NB4 (cell line): ENCODE data around the gene RAD51B.

Experiments used
- DNase-seq: peaks from one replicate; pipeline ENCODE4 v3.0.0; 2010; ENCODE audit warnings: low read depth
- H3K4me3 ChIP-seq: one replicate; pipeline ENCODE4 v1.5.1; 2011; ENCODE audit warnings: mild to moderate bottlenecking, low read depth, low read length, moderate library complexity
- CTCF ChIP-seq: IDR thresholded peaks from one replicate; pipeline ENCODE4 v1.5.1; 2012; ENCODE audit warnings: low read depth, low read length
- MAX ChIP-seq: IDR thresholded peaks from 2 replicates; pipeline ENCODE4 v1.6.1; 2011; ENCODE audit warnings: low read depth, low read length
- MYC ChIP-seq: IDR thresholded peaks from 2 replicates; pipeline ENCODE4 v1.6.1; 2011; ENCODE audit warnings: low read depth, low read length
- POLR2A ChIP-seq: IDR thresholded peaks from 2 replicates; pipeline ENCODE4 v1.6.1; 2011; ENCODE audit warnings: mild to moderate bottlenecking; ENCODE audit not compliant: insufficient read length; ENCODE audit errors: extremely low read depth

Gene RAD51B

GRCh38 chr14:68320495-68320894 lies 500.9 kb downstream of the RAD51B start:
- no peak for DNase-seq
- H3K4me3 ChIP-seq, result no peak overlapping the region
- TF ChIP-seq MYC (no peak), MAX (no peak), POLR2A (no peak), CTCF (no peak)

GRCh38 chr14:68322940-68323620 lies 503.5 kb downstream of the RAD51B start:
- no peak for TF ChIP-seq POLR2A
- no peak for TF ChIP-seq CTCF
- no peak for TF ChIP-seq MYC
- no peak for TF ChIP-seq MAX
- no peak for DNase-seq

GRCh38 chr14:68325267-68325807 lies 505.8 kb downstream of the RAD51B start:
- no peak for TF ChIP-seq CTCF
- no peak for TF ChIP-seq POLR2A
- H3K4me3 ChIP-seq, result no peak overlapping the region
- DNase-seq, result no peak

More at GRCh38 chr14:68322940-68323620, 503.5 kb downstream of the RAD51B start:
- no peak overlapping the region for H3K4me3 ChIP-seq

GRCh38 chr14:68327231-68327630 lies 507.7 kb downstream of the RAD51B start:
- no peak for DNase-seq
- TF ChIP-seq POLR2A (no peak), MAX (no peak)
- no peak overlapping the region for H3K4me3 ChIP-seq

- no peak for TF ChIP-seq CTCF
- no peak for TF ChIP-seq POLR2A
- TF ChIP-seq MYC, result no peak
- TF ChIP-seq MAX, result no peak
- no peak overlapping the region for H3K4me3 ChIP-seq
- no peak for DNase-seq
These were observed 508.9 kb downstream of the RAD51B start for GRCh38 chr14:68328509-68328908.

GRCh38 chr14:68331426-68331825 lies 511.8 kb downstream of the RAD51B start:
- no peak overlapping the region for H3K4me3 ChIP-seq
- TF ChIP-seq MYC (no peak), POLR2A (no peak), CTCF (no peak), MAX (no peak)
- no peak for DNase-seq
